Erythroblast (primary cell): ENCODE measurements around the gene LIF.

Source experiments
- GATA1 ChIP-seq: IDR thresholded peaks from 2 replicates; pipeline ENCODE4 v1.6.1; 2011; ENCODE audit warnings: low read depth, mild to moderate bottlenecking, control low read depth, low read length, moderate library complexity
- POLR2A ChIP-seq: IDR thresholded peaks from 2 replicates; pipeline ENCODE4 v1.6.1; 2011; ENCODE audit warnings: mild to moderate bottlenecking, low read length

DNA sequence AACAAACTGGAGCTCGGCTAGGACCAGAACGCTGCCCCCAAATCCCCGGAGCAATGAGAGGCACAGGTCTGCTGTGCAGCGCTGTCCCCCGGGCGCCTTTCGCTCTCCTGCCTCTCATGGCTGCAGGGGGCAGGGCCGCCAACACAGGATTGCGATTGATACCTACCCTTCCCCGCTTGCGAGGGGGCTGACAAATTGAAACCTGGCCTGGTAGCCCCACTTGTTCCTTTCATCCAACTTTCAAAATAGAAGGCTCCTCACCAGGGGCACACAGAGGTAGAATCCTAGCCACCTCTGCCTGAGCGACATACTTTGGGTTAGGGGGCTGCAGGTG lies 43.4 kb upstream of the LIF start:
- TF ChIP-seq POLR2A (no peak), GATA1 (no peak)
